Measurements from ENCODE around the gene HIF1A. TPM values are rescaled to one million over a fixed set of nuclear protein-coding genes. Genes with fewer than 3 reads are reported as not detected.

The HIF1A gene
- total and polyA plus RNA-seq, 10 of the 15 experiments (the other 5 are each of a cell fraction or from before 2014, with no cell fraction given): 18.3 to 97.0 (median 75.3) TPM

DNA sequence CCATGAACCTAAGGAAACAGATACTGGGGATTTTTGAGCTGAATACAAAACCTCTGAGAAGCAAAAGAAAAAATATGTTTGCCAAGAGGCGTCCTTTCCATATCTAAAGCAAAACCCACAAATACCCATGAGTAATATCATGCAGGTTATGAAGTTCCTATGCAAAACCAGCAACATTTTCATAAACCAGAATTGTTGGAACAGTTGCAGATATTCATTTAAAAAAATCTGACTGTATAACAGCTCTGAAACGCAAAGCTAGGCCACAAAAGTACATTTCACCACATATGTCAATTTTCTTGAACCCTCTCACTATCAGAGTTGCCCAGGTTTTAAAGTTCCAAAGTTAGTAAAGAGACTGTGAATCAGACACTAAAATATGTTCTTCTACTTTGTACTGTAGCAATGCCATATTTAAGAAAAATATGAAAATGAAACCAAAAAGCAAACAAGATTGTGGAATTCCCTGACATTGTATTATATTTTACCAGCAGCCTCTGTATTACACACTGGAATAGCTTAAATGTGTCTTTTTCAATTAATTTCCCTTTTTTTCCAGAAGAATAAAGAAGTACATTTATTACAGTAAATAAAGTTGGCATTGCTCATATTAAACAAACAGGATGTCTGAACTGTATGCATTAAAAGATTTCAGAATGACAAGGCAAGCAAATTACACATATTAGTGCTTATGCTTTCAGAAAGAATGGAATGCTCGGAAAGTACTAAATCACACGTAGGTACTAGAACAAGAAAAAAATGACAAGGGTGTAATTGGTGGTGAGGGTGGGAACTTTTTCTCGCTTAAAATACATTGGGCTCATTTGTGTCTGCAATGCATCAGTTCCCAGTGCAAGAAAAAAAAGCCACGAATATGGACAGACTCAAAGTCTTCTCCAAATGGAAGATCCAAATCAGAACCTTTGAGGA, 33.6 kb upstream of the HIF1A start:
- ChIA-PET SMC1A (ENCODE audit: uncharacterized antibody, unreplicated experiment) (interaction anchor here (0.6 to 7.0 kb wide), 25 partner anchors 10 to 273 kb away, joined by 3 to 53 read pairs (median 5); partner anchors contain the start of gene HIF1A), CTCF (interaction anchor here (0.7 to 2.0 kb wide), 4 partner anchors 10 to 158 kb away, joined by 3 to 9 read pairs (median 4); no protein-coding TSS in a partner anchor), RAD21 (ENCODE audit: unreplicated experiment) (interaction anchor here (0.8 to 3.9 kb wide), 18 partner anchors 34 to 265 kb away, joined by 3 to 28 read pairs (median 4); partner anchors contain the start of gene HIF1A), POLR2A (interaction anchor here (0.6 to 2.7 kb wide), 7 partner anchors 30 to 50 kb away, joined by 3 to 18 read pairs (median 4); partner anchors contain the start of gene HIF1A)
- peak overlapping the region; percentile 79 for H3K27ac ChIP-seq (ENCODE audit: control insufficient read depth, insufficient read depth)
- peak; percentile 23 for FAIRE-seq
- peak overlapping the region; percentile 60 for H2AFZ ChIP-seq (ENCODE audit: control insufficient read depth, low read depth, low read length)
- H3K4me3 ChIP-seq: peak overlapping the region; percentile 44
- intact Hi-C loops (cut with micrococcal nuclease; ENCODE audit: unreplicated experiment): loop anchor here (1.0 to 5.0 kb wide), 8 partner anchors 34 to 187 kb away; partner anchors contain the start of genes HIF1A and SNAPC1
- BruUV-seq (replicated peaks): TSS peak; percentile 83
- peaks cover 34% of the 10 kb centered on the region for H3K4me1 ChIP-seq (ENCODE audit: control insufficient read depth, insufficient read depth, low read length)
- peak; percentile 38 for ATAC-seq
- 2% methylated on average over 6 of the region's 6 CpGs for WGBS (ENCODE audit: insufficient coverage, insufficient replicate concordance, low lambda C conversion rate, missing lambda C conversion rate)
- H3K4me2 ChIP-seq (ENCODE audit: control insufficient read depth, insufficient read depth): peak overlapping the region; percentile 92
- no peaks in the 10 kb centered on the region; the same call in 1 of the 2 replicates for H3K79me2 ChIP-seq (ENCODE audit: control insufficient read depth, insufficient read depth, low read length)
- H3K9me3 ChIP-seq (replicated peaks; ENCODE audit: control insufficient read depth, insufficient read depth, low read length): peaks cover 2% of the 10 kb centered on the region; the same call in 1 of the 3 replicates
- H3K36me3 ChIP-seq (ENCODE audit: control insufficient read depth in 2 of 2, insufficient read depth in 2 of 2, low read length in 1 of 2): no peaks in the 10 kb centered on the region
- H3K27me3 ChIP-seq (replicated peaks in 1 of 2; ENCODE audit: control insufficient read depth in 2 of 2, insufficient read depth in 2 of 2, low read length in 1 of 2): no peaks in the 10 kb centered on the region
- DNase-seq (ENCODE audit: low read depth, low spot score): peak; percentile 69
- H3K9ac ChIP-seq (ENCODE audit: control insufficient read depth, insufficient read depth, low read length): peak overlapping the region; percentile 64
- in situ Hi-C loops (cut with MboI): no loop called here
- H4K20me1 ChIP-seq (ENCODE audit: control insufficient read depth, insufficient read depth): no peaks in the 10 kb centered on the region
- TF ChIP-seq, protein P1, sequence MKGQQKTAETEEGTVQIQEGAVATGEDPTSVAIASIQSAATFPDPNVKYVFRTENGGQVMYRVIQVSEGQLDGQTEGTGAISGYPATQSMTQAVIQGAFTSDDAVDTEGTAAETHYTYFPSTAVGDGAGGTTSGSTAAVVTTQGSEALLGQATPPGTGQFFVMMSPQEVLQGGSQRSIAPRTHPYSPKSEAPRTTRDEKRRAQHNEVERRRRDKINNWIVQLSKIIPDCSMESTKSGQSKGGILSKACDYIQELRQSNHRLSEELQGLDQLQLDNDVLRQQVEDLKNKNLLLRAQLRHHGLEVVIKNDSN (IDR thresholded peaks at IDR 0.05; ENCODE audit: borderline replicate concordance, extremely low read length, insufficient read depth, low read depth, low read length): no peak
- TF ChIP-seq YBX1 (IDR thresholded peaks at IDR 0.05) (no peak), FOXM1 (IDR thresholded peaks at IDR 0.05; ENCODE audit: low read depth, low read length) (0 out of 2 replicates have a peak, but pooled peaks have one; percentile 8), ZNF207 (IDR thresholded peaks at IDR 0.05; ENCODE audit: borderline replicate concordance) (no peak), FOXK2 (IDR thresholded peaks at IDR 0.05) (no peak), MYC (IDR thresholded peaks at IDR 0.05; ENCODE audit: insufficient read depth, insufficient read length, insufficient replicate concordance, low read length, severe bottlenecking) (no peak), CHD1 (IDR thresholded peaks at IDR 0.05; ENCODE audit: low read depth, low read length) (no peak), SREBF2 (IDR thresholded peaks at IDR 0.05; ENCODE audit: low read length) (no peak), RAD51 (IDR thresholded peaks at IDR 0.05) (no peak)
- TF ChIP-seq, protein P2, sequence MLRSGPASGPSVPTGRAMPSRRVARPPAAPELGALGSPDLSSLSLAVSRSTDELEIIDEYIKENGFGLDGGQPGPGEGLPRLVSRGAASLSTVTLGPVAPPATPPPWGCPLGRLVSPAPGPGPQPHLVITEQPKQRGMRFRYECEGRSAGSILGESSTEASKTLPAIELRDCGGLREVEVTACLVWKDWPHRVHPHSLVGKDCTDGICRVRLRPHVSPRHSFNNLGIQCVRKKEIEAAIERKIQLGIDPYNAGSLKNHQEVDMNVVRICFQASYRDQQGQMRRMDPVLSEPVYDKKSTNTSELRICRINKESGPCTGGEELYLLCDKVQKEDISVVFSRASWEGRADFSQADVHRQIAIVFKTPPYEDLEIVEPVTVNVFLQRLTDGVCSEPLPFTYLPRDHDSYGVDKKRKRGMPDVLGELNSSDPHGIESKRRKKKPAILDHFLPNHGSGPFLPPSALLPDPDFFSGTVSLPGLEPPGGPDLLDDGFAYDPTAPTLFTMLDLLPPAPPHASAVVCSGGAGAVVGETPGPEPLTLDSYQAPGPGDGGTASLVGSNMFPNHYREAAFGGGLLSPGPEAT (IDR thresholded peaks at IDR 0.05; ENCODE audit: low read depth): peak; percentile 59
- TF ChIP-seq, protein P3, sequence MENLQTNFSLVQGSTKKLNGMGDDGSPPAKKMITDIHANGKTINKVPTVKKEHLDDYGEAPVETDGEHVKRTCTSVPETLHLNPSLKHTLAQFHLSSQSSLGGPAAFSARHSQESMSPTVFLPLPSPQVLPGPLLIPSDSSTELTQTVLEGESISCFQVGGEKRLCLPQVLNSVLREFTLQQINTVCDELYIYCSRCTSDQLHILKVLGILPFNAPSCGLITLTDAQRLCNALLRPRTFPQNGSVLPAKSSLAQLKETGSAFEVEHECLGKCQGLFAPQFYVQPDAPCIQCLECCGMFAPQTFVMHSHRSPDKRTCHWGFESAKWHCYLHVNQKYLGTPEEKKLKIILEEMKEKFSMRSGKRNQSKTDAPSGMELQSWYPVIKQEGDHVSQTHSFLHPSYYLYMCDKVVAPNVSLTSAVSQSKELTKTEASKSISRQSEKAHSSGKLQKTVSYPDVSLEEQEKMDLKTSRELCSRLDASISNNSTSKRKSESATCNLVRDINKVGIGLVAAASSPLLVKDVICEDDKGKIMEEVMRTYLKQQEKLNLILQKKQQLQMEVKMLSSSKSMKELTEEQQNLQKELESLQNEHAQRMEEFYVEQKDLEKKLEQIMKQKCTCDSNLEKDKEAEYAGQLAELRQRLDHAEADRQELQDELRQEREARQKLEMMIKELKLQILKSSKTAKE (IDR thresholded peaks at IDR 0.05; ENCODE audit: low read depth, poor library complexity, severe bottlenecking): peak; percentile 19
- TF ChIP-seq, protein P4, sequence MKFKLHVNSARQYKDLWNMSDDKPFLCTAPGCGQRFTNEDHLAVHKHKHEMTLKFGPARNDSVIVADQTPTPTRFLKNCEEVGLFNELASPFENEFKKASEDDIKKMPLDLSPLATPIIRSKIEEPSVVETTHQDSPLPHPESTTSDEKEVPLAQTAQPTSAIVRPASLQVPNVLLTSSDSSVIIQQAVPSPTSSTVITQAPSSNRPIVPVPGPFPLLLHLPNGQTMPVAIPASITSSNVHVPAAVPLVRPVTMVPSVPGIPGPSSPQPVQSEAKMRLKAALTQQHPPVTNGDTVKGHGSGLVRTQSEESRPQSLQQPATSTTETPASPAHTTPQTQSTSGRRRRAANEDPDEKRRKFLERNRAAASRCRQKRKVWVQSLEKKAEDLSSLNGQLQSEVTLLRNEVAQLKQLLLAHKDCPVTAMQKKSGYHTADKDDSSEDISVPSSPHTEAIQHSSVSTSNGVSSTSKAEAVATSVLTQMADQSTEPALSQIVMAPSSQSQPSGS (IDR thresholded peaks at IDR 0.05; ENCODE audit: low read length): peak; percentile 73

Data from GM12878 (cell line).